HEK293T (cell line): ENCODE measurements around the gene LTBP2.

Source experiments
- BHLHE40 ChIP-seq: fragments of 450-650 bp; IDR thresholded peaks from 2 replicates; pipeline ENCODE4 v1.6.1; 2016; ENCODE audit warnings: mild to moderate bottlenecking, moderate library complexity, borderline replicate concordance
- CTBP1 ChIP-seq: fragments of 450-650 bp; IDR thresholded peaks from 2 replicates; pipeline ENCODE4 v1.6.1; 2016; ENCODE audit warnings: borderline replicate concordance
- ELF4 ChIP-seq: fragments of 450-650 bp; IDR thresholded peaks from 2 replicates; pipeline ENCODE4 v1.6.1; 2017; ENCODE audit warnings: antibody characterized with exemption
- FOXK2 ChIP-seq: fragments of 450-650 bp; IDR thresholded peaks from 2 replicates; pipeline ENCODE4 v1.6.1; 2016; ENCODE audit warnings: mild to moderate bottlenecking
- HDGF ChIP-seq: fragments of 450-650 bp; IDR thresholded peaks from 2 replicates; pipeline ENCODE4 v1.6.1; 2017; ENCODE audit warnings: antibody characterized with exemption, borderline replicate concordance
- L3MBTL2 ChIP-seq: fragments of 450-650 bp; conservative IDR thresholded peaks from 2 replicates; pipeline ENCODE4 v1.6.1; 2016; ENCODE audit warnings: mild to moderate bottlenecking
- LEF1 ChIP-seq: fragments of 450-650 bp; IDR thresholded peaks from 2 replicates; pipeline ENCODE4 v1.6.1; 2017; ENCODE audit warnings: mild to moderate bottlenecking, borderline replicate concordance
- NFRKB ChIP-seq: fragments of 450-650 bp; IDR thresholded peaks from 2 replicates; pipeline ENCODE4 v1.6.1; 2016; ENCODE audit warnings: mild to moderate bottlenecking, moderate library complexity
- PKNOX1 ChIP-seq: fragments of 450-650 bp; IDR thresholded peaks from 2 replicates; pipeline ENCODE4 v1.6.1; 2016
- SP1 ChIP-seq: fragments of 450-650 bp; IDR thresholded peaks from 2 replicates; pipeline ENCODE4 v1.6.1; 2017
- SUZ12 ChIP-seq: fragments of 450-650 bp; IDR thresholded peaks from 2 replicates; pipeline ENCODE4 v1.6.1; 2016; ENCODE audit warnings: mild to moderate bottlenecking

GRCh38 chr14:74620923-74621322 is 8.9 kb upstream of the LTBP2 start:
- no peak for TF ChIP-seq SP1
- no peak for TF ChIP-seq SUZ12
- TF ChIP-seq BHLHE40: no peak
- TF ChIP-seq FOXK2: no peak
- no peak for TF ChIP-seq PKNOX1
- no peak for TF ChIP-seq CTBP1
- no peak for TF ChIP-seq NFRKB
- no peak for TF ChIP-seq HDGF
- TF ChIP-seq L3MBTL2: no peak
- TF ChIP-seq ELF4: no peak
- no peak for TF ChIP-seq LEF1
